GM20431 (cell line): ENCODE data around the gene OR52A1.

ENCODE experiments used
- in situ Hi-C: fragments of 300-500 bp; cut with MseI, MboI; formaldehyde crosslinking; loops from one replicate; pipeline ENCODE4 v1.15.0; 2020; ENCODE audit warnings: low sequenced_read_pairs; ENCODE audit not compliant: unreplicated experiment

The OR52A1 gene

DNA sequence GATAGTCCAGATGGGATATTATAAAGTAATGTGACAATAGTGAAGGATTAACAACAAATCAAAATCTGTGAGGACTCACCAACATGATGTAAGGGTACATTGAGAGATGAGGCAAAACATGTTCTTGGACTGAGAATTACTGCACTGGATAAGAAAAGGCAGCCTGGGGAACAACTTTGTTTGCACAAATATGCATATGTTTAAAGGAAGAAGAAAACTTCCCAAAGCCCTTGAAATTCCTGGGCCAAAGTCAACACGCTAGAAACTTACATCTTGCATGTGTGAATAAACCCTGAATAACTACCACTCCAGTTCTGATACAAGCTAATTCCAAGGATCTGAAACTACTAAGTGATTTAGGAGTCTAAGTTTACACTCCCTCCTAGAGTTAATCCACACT, 17.5 kb downstream of the OR52A1 start:
- in situ Hi-C loops = no loop called here

DNA sequence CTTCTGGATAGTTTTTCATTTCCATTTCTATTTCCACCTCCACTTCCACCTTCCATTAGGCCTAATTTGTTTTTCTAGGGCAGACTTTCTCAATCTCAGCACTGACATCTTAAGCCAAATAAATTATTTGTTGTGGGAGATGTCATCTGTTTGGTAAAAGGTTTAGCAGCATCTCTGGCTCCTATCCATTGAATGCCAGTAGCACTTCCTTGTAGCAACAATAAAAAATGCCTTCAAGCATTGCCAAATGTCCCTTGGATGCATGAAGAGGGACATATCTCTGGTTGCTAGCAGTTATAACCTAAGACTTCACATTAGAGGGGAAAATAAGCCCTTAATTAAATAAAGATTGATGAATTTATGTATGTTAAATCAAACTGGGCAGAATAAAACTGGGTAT, 18.3 kb downstream of the OR52A1 start:
- in situ Hi-C loops = no loop called here

DNA sequence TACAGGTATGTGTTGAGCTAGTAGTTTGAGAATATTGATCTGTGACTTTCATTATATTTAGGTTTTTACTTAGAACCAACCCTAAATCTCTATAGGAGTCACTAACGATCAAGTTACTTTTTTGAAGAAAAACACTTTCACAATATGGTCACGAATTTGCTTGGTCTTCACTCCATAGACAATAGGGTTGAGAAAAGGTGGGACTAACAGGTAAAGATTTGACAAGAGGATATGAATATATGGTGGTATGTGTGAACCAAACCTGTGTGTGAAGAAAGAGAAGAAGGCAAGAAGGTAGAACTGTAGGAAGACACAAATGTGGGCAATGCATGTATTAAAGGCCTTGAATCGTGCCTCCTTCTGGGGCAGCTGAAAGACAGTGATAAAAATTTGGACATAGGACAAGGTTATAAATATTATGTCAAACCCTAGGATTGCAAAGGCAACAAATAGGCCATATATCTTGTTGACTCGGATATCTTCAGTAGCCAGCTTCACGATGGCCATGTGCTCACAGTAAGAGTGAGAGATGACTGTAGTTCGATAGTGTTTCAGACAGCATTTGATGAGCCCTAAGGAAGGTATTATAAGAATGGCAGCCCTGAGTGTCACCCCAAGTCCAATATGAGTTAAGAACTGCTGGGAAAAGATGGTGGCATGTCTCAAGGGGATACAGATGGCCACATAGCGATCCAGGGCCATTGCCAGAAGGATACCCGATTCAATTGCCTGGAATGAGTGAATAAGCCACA, 22.8 kb downstream of the OR52A1 start:
- in situ Hi-C loops = no loop called here

DNA sequence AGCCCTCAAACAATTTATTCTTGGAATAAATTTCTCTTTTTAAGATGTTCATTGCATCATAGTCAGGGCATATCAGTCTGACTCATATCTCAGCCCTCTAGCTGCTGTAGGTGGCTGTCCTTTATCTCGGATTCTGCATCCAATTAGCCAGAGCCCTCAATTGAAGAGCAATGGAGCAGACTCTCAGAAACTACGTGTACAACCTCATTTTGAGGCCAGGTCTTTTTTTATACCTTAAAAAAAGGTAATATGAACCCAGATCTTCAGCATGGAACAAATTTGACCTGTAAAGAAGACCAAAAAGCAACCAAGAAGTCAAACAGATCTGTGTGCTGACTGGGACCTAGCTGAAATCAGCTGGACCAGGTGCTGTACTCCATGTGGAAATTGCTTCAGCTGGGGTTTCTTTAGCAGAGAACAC, 25.1 kb downstream of the OR52A1 start:
- in situ Hi-C loops = no loop called here

DNA sequence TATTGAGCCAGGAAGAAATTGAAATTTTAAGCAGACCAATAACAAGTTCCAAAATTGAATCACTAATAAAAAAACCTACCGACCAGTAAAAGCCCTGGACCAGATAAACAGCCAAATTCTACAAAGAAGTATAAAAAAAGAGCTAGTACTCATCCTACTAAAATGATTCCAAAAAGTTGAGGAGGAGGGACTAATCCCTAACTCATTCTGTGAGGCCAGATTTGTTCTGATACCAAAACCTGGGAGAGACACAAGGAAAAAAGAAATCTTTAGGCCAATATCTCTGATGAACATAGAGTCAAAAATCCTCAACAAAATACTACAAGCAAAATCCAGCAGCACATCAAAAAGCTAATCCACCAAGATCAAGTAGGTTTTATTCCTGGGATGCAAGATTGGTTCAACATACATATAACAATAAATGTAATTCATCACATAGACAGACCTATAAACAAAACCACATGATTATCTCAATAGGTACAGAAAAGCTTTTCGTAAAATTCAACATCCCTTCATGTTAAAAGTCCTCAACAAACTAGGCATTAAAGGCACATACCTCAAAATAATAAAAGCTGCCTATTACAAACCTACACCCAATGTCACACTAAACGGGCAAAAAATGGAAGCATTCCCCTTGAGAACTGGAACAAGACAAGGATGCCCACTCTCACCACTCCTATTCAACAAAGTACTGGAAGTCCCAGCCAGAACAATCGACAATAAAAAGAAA, 29.5 kb downstream of the OR52A1 start:
- in situ Hi-C loops = loop anchor here (25.0 kb wide), 1 partner anchor 262 kb away; the partner anchor contains the start of gene OR51M1

DNA sequence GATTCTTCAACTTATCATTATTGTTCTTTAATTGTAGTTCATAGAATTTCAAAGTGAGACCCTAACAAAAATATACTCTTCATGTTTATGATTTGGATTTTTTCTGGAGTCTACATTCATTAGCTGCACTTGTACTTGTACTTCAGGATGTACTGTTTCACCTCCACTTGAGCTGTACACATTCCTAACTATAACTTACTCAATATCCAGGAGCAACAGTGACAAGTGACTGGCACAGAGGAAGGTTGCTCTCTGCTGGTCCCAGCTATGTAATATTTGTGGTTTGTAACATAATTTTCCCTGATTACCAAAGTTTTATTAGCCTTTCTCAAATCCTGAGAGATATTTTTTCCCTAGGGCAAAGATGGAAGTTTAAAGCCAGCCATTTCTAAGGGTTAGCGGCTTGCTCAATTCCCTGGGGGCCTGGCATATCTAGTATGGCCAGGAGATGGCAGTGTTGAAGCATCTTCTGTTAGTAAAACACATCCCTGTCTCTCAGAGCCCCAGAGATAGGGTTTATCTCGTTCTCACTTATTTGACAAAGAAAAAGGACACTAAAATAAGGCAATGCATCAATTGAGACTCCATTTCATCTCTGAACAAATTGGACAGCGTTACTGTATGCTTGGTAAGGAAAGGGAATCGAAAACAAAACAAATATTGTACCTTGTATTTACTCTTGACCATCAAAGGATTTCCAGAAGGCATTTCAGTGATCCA, 30.6 kb downstream of the OR52A1 start:
- in situ Hi-C loops = loop anchor here (25.0 kb wide), 1 partner anchor 263 kb away; the partner anchor contains the start of gene OR51M1

DNA sequence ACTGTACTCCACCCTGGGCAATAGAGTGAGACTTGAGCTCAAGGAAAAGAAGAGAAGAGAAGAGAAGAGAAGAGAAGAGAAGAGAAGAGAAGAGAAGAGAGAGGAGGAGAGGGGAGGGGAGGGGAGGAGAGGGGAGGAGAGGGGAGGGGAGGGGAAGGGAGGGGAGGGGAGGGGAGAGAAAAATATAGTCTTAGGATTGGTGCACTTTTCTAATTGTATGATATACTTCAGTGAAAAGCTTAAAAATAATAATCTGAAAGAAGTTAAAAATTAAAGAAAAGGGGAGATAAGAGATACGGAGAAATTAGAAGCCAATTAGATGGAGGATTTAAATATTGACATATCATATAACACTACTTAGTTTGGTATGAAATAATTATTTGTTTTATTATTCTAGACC, 35.7 kb downstream of the OR52A1 start:
- in situ Hi-C loops = loop anchor here (25.0 kb wide), 1 partner anchor 268 kb away; the partner anchor contains the start of gene OR51M1

DNA sequence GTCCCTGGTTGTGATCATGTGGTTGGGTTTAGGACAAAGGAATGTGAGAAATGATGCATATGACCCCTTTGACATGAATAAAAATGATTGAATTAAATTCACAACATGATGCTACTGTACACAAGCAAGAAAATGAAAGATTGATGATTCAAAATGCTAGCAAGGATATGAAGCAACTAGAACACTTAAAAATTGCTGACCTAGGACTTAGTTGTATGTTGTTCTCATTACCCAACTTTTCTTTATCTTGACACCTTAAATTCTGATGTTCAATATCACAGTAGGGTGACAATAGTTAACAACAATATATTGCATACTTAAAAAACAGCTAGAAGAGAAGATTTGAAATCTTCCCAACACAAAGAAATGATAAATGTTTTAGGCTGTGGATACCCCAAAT, 37.0 kb downstream of the OR52A1 start:
- in situ Hi-C loops = loop anchor here (25.0 kb wide), 1 partner anchor 270 kb away; the partner anchor contains the start of gene OR51M1

DNA sequence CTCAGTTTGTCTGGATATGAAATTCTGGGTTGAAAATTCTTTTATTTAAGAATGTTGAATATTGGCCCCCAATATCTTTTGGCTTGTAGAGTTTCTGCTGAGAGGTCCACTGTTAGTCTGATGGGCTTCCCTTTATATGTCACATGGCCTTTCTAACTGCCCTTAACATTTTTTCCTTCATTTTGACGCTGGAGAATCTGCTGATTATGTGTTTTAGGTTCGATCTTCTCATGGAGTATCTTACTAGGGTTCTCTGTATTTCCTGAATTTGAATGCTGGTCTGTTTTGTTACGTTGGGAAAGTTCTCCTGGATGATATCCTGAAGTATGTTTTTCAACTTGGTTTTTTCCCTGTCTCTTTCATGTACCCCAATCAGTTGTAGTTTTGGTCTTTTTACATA, 39.2 kb downstream of the OR52A1 start:
- in situ Hi-C loops = loop anchor here (25.0 kb wide), 1 partner anchor 272 kb away; the partner anchor contains the start of gene OR51M1

DNA sequence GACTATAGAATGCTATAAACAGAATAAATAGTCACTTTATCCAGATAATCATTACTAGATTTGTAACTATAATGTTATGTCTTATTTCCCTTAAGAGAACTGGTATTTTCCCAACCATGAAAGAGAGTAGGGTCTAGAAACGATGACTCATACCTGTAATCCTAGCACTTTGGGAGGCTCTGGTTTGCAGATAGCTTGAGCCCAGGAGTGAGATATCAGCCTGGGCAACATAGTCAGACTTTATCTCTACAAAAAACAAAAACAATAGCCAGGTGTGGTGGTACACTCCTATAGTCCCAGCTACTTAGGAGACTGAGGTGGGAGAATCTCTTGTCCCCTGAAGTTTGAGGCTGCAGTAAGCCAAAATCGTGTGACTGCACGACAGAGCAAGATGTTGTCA, 47.3 kb downstream of the OR52A1 start:
- in situ Hi-C loops = loop anchor here (25.0 kb wide), 1 partner anchor 280 kb away; the partner anchor contains the start of gene OR51M1

DNA sequence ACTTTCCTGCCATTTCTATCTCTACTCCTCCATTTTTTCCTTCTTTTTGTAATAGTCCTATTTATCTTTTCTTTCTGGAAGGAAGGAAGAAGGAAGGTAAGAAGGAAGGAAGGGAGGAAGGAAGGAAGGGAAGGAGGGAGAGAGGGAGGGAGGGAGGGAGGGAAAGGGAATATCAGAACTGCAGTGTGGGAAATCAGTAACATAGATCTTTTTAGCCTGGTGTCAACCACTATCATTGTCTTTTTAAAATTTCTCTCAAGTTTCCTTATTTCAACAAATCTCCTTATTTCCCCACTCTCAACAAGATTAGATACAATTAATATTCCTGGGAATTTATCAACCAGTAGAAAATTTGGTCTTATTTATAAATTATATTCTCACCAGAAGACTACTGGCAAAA, 51.5 kb downstream of the OR52A1 start:
- in situ Hi-C loops = loop anchor here (25.0 kb wide), 1 partner anchor 284 kb away; the partner anchor contains the start of gene OR51M1

DNA sequence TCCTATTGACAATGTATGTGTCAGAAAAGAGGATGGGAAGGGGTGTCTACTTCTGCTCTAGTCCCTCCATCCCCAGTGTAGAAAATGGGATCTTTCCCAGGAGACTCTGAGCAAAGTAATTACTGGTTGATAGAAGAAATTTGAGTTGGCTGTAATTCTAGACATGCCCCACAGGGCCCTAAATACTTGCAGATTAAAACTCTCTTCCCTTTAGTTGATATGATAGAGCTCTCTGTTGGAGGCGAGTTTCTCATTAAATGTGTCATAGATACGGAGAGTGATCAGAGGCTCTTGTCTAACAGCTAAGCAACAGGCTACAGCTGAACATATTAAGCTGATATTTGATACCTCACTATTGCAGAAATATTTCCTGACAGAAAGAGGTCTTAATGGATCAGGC, 52.3 kb downstream of the OR52A1 start:
- in situ Hi-C loops = loop anchor here (25.0 kb wide), 1 partner anchor 285 kb away; the partner anchor contains the start of gene OR51M1

DNA sequence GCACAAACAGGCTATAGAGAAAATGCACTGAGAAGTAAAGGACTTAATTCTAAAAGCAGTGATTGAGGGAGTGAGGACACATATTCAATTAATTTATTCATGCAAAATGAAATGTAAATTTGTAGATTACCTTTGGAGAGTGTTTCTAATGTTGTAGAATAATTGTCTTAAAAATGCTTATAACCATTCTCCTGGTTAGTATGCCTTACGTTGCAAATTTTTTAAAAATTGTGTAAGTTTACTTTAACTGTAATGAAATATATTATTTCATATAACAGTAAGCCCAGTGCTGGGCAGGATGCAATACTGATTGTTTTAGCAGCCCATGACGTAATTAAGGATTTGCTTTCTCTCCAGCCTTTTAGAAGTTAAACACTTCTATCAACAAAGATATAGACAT, 58.5 kb downstream of the OR52A1 start:
- in situ Hi-C loops = no loop called here
